Measurements from ENCODE around the gene MAPK1.
"Not testable (repeated sequence)": the region's sequence is repeated elsewhere in the genome, so short reads cannot be mapped to it uniquely, and the experiment has no call there.

Gene MAPK1

GRCh38 chr22:21907638-21908522 lies 40.4 kb upstream of the MAPK1 start:
- Mint-ChIP-seq H3K27me3 (ENCODE audit: low read depth) (peaks cover 5% of the 10 kb centered on the region), H3K4me3 (no peak overlapping the region), H3K36me3 (ENCODE audit: low read depth) (no peaks in the 10 kb centered on the region), H3K9me3 (no peaks in the 10 kb centered on the region), H3K4me1 (no peaks in the 10 kb centered on the region), H3K27ac (no peak overlapping the region)
- no peak for TF ChIP-seq CTCF (IDR thresholded peaks at IDR 0.05; ENCODE audit: unreplicated experiment in 3 of 3)

GRCh38 chr22:21905234-21905633 lies 37.8 kb upstream of the MAPK1 start:
- H3K36me3 Mint-ChIP-seq (ENCODE audit: low read depth); H3K9me3 Mint-ChIP-seq; H3K4me3 Mint-ChIP-seq; H3K27ac Mint-ChIP-seq; H3K27me3 Mint-ChIP-seq (ENCODE audit: low read depth); H3K4me1 Mint-ChIP-seq: not testable (repeated sequence)

GRCh38 chr22:21904250-21904789 lies 36.9 kb upstream of the MAPK1 start:
- peaks cover 5% of the 10 kb centered on the region for H3K27me3 Mint-ChIP-seq (ENCODE audit: low read depth)
- H3K36me3 Mint-ChIP-seq (ENCODE audit: low read depth), result no peaks in the 10 kb centered on the region
- no peak overlapping the region for H3K4me3 Mint-ChIP-seq
- H3K9me3 Mint-ChIP-seq, result no peaks in the 10 kb centered on the region
- TF ChIP-seq CTCF (IDR thresholded peaks at IDR 0.05; ENCODE audit: unreplicated experiment in 3 of 3), result no peak
- H3K4me1 Mint-ChIP-seq, result no peaks in the 10 kb centered on the region
- no peak overlapping the region for H3K27ac Mint-ChIP-seq

DNA sequence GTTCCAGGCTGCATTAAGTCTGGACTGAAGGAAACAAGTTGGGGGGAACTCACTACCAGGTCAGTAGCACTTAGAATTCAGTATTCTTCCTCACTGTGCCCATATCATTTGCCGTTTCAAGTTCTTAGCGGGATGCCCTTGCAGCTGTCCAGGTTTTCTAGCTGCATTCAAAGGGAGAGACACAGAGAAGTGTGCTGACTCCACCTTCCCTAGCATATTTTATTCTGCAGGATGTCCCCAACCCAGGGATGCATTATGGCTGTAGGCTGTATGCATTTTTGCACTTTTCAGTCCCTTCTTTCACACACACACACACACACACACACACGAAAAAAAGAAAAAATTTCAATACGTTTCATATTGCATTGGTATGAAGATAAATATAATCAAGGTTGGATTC lies 35.8 kb upstream of the MAPK1 start:
- H3K36me3 Mint-ChIP-seq (ENCODE audit: low read depth), result no peaks in the 10 kb centered on the region
- no peaks in the 10 kb centered on the region for H3K9me3 Mint-ChIP-seq
- H3K4me3 Mint-ChIP-seq, result no peak overlapping the region
- no peak overlapping the region for H3K27ac Mint-ChIP-seq
- TF ChIP-seq CTCF (IDR thresholded peaks at IDR 0.05; ENCODE audit: unreplicated experiment in 3 of 3), result no peak
- H3K4me1 Mint-ChIP-seq, result no peaks in the 10 kb centered on the region
- peaks cover 5% of the 10 kb centered on the region for H3K27me3 Mint-ChIP-seq (ENCODE audit: low read depth)

- Mint-ChIP-seq H3K27ac (no peak overlapping the region), H3K27me3 (ENCODE audit: low read depth) (peaks cover 5% of the 10 kb centered on the region), H3K9me3 (no peaks in the 10 kb centered on the region), H3K4me1 (no peaks in the 10 kb centered on the region), H3K36me3 (ENCODE audit: low read depth) (no peaks in the 10 kb centered on the region), H3K4me3 (no peak overlapping the region)
- TF ChIP-seq CTCF (IDR thresholded peaks at IDR 0.05; ENCODE audit: unreplicated experiment in 3 of 3), result no peak
These were observed 35.0 kb upstream of the MAPK1 start for GRCh38 chr22:21902296-21903087.

- no peaks in the 10 kb centered on the region for H3K27me3 Mint-ChIP-seq (ENCODE audit: low read depth)
These were observed 31.0 kb upstream of the MAPK1 start for GRCh38 chr22:21898354-21898896.

More at GRCh38 chr22:21898354-21898896, 31.0 kb upstream of the MAPK1 start:
- no peaks in the 10 kb centered on the region for H3K9me3 Mint-ChIP-seq
- H3K4me1 Mint-ChIP-seq, result no peaks in the 10 kb centered on the region
- no peak overlapping the region for H3K27ac Mint-ChIP-seq
- no peak for TF ChIP-seq CTCF (IDR thresholded peaks at IDR 0.05; ENCODE audit: unreplicated experiment in 3 of 3)
- no peaks in the 10 kb centered on the region for H3K36me3 Mint-ChIP-seq (ENCODE audit: low read depth)
- H3K4me3 Mint-ChIP-seq, result no peak overlapping the region

Data from nephron (organoid).